HepG2 (cell line): ENCODE results near the gene CLIP2.

Source experiments
- GPN1 ChIP-seq: sonication (generic); formaldehyde crosslinking; IDR thresholded peaks from 2 replicates; pipeline ENCODE4 v1.5.1; 2020; ENCODE audit warnings: missing genetic modification reagents, borderline replicate concordance
- MYNN ChIP-seq: sonication (generic); formaldehyde crosslinking; IDR thresholded peaks from 2 replicates; pipeline ENCODE4 v1.4.0; 2020; ENCODE audit warnings: mild to moderate bottlenecking, low read depth, missing genetic modification reagents
- NCOR1 ChIP-seq: fragments of 200-600 bp; sonication (generic); IDR thresholded peaks from 2 replicates; pipeline ENCODE4 v1.7.0; 2017; ENCODE audit warnings: antibody characterized with exemption, low read length, borderline replicate concordance
- SP2 ChIP-seq: sonication (generic); formaldehyde crosslinking; IDR thresholded peaks from 2 replicates; pipeline ENCODE4 v1.5.1; 2020; ENCODE audit warnings: mild to moderate bottlenecking, missing genetic modification reagents
- TAF15 ChIP-seq: fragments of 200-400 bp; formaldehyde crosslinking; IDR thresholded peaks from one replicate; pipeline ENCODE4 v1.6.1; 2018; ENCODE audit warnings: mild to moderate bottlenecking, low read depth, low read length; ENCODE audit not compliant: poor library complexity, severe bottlenecking
- ZFP36L1 ChIP-seq: sonication (generic); formaldehyde crosslinking; IDR thresholded peaks from 2 replicates; pipeline ENCODE4 v1.8.0; 2022; ENCODE audit warnings: mild to moderate bottlenecking, missing genetic modification reagents, moderate library complexity
- ZKSCAN8 ChIP-seq: IDR thresholded peaks from 2 replicates; pipeline ENCODE4 v1.6.1; 2016; ENCODE audit warnings: borderline replicate concordance, missing genetic modification reagents, missing compliant biosample characterization
- ZNF577 ChIP-seq: sonication (generic); formaldehyde crosslinking; IDR thresholded peaks from 2 replicates; pipeline ENCODE4 v1.4.0; 2020; ENCODE audit warnings: mild to moderate bottlenecking, low read depth, missing genetic modification reagents, borderline replicate concordance
- TF ChIP-seq, protein P1 (sequence below): IDR thresholded peaks from 2 replicates; pipeline ENCODE4 v1.6.1; 2016
- TF ChIP-seq, protein P2 (sequence below): sonication (generic); formaldehyde crosslinking; IDR thresholded peaks from 2 replicates; pipeline ENCODE4 v1.5.0; 2020; ENCODE audit warnings: mild to moderate bottlenecking, missing genetic modification reagents
- TF ChIP-seq, protein P3 (sequence below): sonication (generic); formaldehyde crosslinking; IDR thresholded peaks from 2 replicates; pipeline ENCODE4 v1.5.0; 2020; ENCODE audit warnings: mild to moderate bottlenecking, missing genetic modification reagents, moderate library complexity

DNA sequence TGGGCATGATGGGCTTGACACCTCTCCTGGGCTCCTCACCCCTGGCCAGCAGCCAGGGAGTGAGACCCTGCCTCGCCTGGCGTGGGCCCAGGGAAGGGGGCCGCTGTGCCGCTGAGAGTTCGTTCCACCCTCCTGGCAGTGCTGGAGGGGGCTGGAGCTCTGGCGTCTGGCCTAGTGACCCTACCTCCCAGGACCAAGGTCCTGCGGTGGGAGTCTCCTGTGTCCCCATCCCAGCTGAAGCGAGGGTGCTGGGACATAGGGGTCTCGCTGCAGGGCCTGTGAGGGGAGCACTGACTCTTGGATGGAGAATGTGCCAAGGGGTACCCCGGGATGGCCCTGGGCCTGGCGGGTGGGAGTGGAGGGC lies 165.7 kb downstream of the CLIP2 start:
- TF ChIP-seq SP2 (CRISPR knock-in tag) (no peak), GPN1 (no peak), NCOR1 (no peak), ZKSCAN8 (CRISPR knock-in tag) (no peak), ZNF577 (no peak), MYNN (CRISPR knock-in tag) (no peak), TAF15 (no peak), ZFP36L1 (CRISPR knock-in tag) (no peak)
- TF ChIP-seq, protein P1, sequence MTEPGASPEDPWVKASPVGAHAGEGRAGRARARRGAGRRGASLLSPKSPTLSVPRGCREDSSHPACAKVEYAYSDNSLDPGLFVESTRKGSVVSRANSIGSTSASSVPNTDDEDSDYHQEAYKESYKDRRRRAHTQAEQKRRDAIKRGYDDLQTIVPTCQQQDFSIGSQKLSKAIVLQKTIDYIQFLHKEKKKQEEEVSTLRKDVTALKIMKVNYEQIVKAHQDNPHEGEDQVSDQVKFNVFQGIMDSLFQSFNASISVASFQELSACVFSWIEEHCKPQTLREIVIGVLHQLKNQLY (CRISPR knock-in tag) = no peak
- TF ChIP-seq, protein P2, sequence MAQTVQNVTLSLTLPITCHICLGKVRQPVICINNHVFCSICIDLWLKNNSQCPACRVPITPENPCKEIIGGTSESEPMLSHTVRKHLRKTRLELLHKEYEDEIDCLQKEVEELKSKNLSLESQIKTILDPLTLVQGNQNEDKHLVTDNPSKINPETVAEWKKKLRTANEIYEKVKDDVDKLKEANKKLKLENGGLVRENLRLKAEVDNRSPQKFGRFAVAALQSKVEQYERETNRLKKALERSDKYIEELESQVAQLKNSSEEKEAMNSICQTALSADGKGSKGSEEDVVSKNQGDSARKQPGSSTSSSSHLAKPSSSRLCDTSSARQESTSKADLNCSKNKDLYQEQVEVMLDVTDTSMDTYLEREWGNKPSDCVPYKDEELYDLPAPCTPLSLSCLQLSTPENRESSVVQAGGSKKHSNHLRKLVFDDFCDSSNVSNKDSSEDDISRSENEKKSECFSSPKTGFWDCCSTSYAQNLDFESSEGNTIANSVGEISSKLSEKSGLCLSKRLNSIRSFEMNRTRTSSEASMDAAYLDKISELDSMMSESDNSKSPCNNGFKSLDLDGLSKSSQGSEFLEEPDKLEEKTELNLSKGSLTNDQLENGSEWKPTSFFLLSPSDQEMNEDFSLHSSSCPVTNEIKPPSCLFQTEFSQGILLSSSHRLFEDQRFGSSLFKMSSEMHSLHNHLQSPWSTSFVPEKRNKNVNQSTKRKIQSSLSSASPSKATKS (CRISPR knock-in tag) = no peak
- TF ChIP-seq, protein P3, sequence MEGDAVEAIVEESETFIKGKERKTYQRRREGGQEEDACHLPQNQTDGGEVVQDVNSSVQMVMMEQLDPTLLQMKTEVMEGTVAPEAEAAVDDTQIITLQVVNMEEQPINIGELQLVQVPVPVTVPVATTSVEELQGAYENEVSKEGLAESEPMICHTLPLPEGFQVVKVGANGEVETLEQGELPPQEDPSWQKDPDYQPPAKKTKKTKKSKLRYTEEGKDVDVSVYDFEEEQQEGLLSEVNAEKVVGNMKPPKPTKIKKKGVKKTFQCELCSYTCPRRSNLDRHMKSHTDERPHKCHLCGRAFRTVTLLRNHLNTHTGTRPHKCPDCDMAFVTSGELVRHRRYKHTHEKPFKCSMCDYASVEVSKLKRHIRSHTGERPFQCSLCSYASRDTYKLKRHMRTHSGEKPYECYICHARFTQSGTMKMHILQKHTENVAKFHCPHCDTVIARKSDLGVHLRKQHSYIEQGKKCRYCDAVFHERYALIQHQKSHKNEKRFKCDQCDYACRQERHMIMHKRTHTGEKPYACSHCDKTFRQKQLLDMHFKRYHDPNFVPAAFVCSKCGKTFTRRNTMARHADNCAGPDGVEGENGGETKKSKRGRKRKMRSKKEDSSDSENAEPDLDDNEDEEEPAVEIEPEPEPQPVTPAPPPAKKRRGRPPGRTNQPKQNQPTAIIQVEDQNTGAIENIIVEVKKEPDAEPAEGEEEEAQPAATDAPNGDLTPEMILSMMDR (CRISPR knock-in tag) = no peak
